Vagina (tissue), 2 donors: ENCODE data around the gene RAB6B. TPM values are rescaled to one million over a fixed set of nuclear protein-coding genes. Genes with fewer than 3 reads are reported as not detected.
A peak's percentile ranks its signal among the peaks of the same experiment; 100 is the strongest.

Experiments used
- DNase-seq, 2 donors: peaks; one replicate each; pipeline ENCODE4 v3.0.0-alpha.2; 2017; ENCODE audit errors: extremely low spot score in 2 of 2
- H3K27ac ChIP-seq: fragments of 200-600 bp; sonication (generic); one replicate; pipeline ENCODE4 v1.5.1; 2019
- H3K27me3 ChIP-seq: fragments of 200-600 bp; sonication (generic); one replicate; pipeline ENCODE4 v1.5.1; 2019
- H3K36me3 ChIP-seq, 2 donors: fragments of 200-600 bp; sonication (generic); one replicate each; pipeline ENCODE4 v1.5.1; 2017 to 2019
- H3K4me1 ChIP-seq: fragments of 200-600 bp; sonication (generic); one replicate; pipeline ENCODE4 v1.5.1; 2019
- H3K4me3 ChIP-seq, 2 donors: fragments of 200-600 bp; sonication (generic); 1 replicate in 1 of 2; 2 replicates in 1 of 2; pipeline ENCODE4 v1.5.1; 2016 to 2019
- H3K9me3 ChIP-seq: fragments of 200-600 bp; sonication (generic); one replicate; pipeline ENCODE4 v1.5.1; 2019
- POLR2A ChIP-seq, 2 donors: fragments of 450-650 bp; IDR thresholded peaks; one replicate each; pipeline ENCODE4 v1.6.1; 2017; ENCODE audit warnings: antibody characterized with exemption in 2 of 2, mild to moderate bottlenecking in 2 of 2, moderate library complexity in 2 of 2
- POLR2AphosphoS5 ChIP-seq, 2 donors: sonication (generic); formaldehyde crosslinking; IDR thresholded peaks; one replicate each; pipeline ENCODE4 v1.9.0; 2017; ENCODE audit warnings: antibody characterized with exemption in 2 of 2, mild to moderate bottlenecking in 2 of 2, low read depth in 1 of 2; ENCODE audit not compliant: insufficient read depth in 1 of 2
- intact Hi-C: fragments of 100-400 bp; cut with DNase I; formaldehyde crosslinking; loops from one replicate; pipeline ENCODE4 v1.15.1; 2023
- total RNA-seq: library from RNA; depleted of rRNA; stranded (reverse); fragments of >200 nt; gene quantifications from one replicate; pipeline ENCODE4 v1.2.3, GENCODE V29; 2016
- TF ChIP-seq, protein P1 (sequence below), 3 experiments: fragments of 450-650 bp in 2 of 3; fragments of 200-600 bp in 1 of 3; sonication (generic) in 1 of 3; IDR thresholded peaks; one replicate each; pipeline ENCODE4 v1.5.1; 2017 to 2019; ENCODE audit warnings: antibody characterized with exemption in 3 of 3, mild to moderate bottlenecking in 2 of 3, moderate library complexity in 2 of 3

Gene RAB6B
- total RNA-seq, 1 donor from 2014 or later = 3.7 TPM

GRCh38 chr3:133887803-133888703 lies 7.6 kb downstream of the RAB6B start:
- Histone ChIP-seq H3K9me3 (no peaks in the 10 kb centered on the region), H3K27me3 (no peaks in the 10 kb centered on the region), H3K36me3 (no peaks in the 10 kb centered on the region), H3K4me3 (no peak overlapping the region), H3K4me1 (no peaks in the 10 kb centered on the region), H3K27ac (no peak overlapping the region)
- intact Hi-C loops = no loop called here
- no peak for TF ChIP-seq POLR2A (IDR thresholded peaks at IDR 0.05)
- TF ChIP-seq, protein P1, sequence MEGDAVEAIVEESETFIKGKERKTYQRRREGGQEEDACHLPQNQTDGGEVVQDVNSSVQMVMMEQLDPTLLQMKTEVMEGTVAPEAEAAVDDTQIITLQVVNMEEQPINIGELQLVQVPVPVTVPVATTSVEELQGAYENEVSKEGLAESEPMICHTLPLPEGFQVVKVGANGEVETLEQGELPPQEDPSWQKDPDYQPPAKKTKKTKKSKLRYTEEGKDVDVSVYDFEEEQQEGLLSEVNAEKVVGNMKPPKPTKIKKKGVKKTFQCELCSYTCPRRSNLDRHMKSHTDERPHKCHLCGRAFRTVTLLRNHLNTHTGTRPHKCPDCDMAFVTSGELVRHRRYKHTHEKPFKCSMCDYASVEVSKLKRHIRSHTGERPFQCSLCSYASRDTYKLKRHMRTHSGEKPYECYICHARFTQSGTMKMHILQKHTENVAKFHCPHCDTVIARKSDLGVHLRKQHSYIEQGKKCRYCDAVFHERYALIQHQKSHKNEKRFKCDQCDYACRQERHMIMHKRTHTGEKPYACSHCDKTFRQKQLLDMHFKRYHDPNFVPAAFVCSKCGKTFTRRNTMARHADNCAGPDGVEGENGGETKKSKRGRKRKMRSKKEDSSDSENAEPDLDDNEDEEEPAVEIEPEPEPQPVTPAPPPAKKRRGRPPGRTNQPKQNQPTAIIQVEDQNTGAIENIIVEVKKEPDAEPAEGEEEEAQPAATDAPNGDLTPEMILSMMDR (IDR thresholded peaks at IDR 0.05) = no peak
- TF ChIP-seq POLR2AphosphoS5 (IDR thresholded peaks at IDR 0.05; ENCODE audit: insufficient read depth in 1 of 2, low read depth in 1 of 2) = no peak
- DNase-seq = peak; percentile 74 to 91

GRCh38 chr3:133887074-133887802 lies 8.4 kb downstream of the RAB6B start:
- peak; percentile 54 to 94 for DNase-seq

DNA sequence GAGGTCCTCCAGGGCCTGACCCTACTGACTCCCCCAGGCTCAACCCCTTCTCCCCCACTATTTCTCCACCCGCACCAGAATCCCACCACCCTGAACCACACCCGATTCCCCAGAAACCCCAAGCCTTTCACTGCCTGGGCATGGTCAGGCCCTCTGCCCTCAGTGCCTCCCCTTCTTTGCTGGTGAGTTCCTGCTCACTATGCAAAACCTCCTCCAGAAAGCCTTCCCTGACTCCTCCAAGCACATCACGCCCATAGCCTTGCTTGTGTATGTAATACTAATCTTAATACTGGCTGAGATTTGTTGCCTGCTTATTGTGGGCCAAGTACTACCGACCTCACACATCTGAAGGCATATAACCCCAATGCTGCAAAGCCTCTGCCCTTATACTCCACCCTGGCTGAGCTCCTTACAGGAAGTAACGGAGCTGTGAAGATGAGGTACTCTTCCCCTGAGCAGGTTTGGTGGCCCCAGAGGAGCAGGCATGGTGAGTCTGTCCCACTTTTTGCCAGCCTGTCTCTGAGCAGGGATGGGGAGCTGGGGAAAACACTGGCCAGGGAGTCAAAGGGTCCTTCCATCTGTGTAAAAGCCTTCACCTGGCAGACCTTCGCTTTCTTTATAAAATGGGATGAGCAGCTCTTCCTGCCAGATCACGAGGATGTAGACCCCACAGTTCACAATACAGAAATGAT lies 9.5 kb downstream of the RAB6B start:
- Histone ChIP-seq H3K27ac (no peak overlapping the region), H3K27me3 (no peaks in the 10 kb centered on the region), H3K36me3 (no peaks in the 10 kb centered on the region), H3K4me1 (no peaks in the 10 kb centered on the region), H3K9me3 (no peaks in the 10 kb centered on the region), H3K4me3 (no peak overlapping the region)
- TF ChIP-seq POLR2AphosphoS5 (IDR thresholded peaks at IDR 0.05; ENCODE audit: insufficient read depth in 1 of 2, low read depth in 1 of 2) (no peak), POLR2A (IDR thresholded peaks at IDR 0.05) (no peak)
- TF ChIP-seq, protein P1 (IDR thresholded peaks at IDR 0.05) = no peak
- DNase-seq = peak; percentile 72 to 74
- intact Hi-C loops = no loop called here

More at GRCh38 chr3:133887074-133887802, 8.4 kb downstream of the RAB6B start:
- Histone ChIP-seq H3K4me1 (no peaks in the 10 kb centered on the region), H3K4me3 (no peak overlapping the region), H3K27ac (no peak overlapping the region), H3K27me3 (no peaks in the 10 kb centered on the region), H3K9me3 (no peaks in the 10 kb centered on the region), H3K36me3 (no peaks in the 10 kb centered on the region)
- intact Hi-C loops = no loop called here
- TF ChIP-seq POLR2AphosphoS5 (IDR thresholded peaks at IDR 0.05; ENCODE audit: insufficient read depth in 1 of 2, low read depth in 1 of 2) (no peak), POLR2A (IDR thresholded peaks at IDR 0.05) (no peak)
- TF ChIP-seq, protein P1 (IDR thresholded peaks at IDR 0.05) = no peak

DNA sequence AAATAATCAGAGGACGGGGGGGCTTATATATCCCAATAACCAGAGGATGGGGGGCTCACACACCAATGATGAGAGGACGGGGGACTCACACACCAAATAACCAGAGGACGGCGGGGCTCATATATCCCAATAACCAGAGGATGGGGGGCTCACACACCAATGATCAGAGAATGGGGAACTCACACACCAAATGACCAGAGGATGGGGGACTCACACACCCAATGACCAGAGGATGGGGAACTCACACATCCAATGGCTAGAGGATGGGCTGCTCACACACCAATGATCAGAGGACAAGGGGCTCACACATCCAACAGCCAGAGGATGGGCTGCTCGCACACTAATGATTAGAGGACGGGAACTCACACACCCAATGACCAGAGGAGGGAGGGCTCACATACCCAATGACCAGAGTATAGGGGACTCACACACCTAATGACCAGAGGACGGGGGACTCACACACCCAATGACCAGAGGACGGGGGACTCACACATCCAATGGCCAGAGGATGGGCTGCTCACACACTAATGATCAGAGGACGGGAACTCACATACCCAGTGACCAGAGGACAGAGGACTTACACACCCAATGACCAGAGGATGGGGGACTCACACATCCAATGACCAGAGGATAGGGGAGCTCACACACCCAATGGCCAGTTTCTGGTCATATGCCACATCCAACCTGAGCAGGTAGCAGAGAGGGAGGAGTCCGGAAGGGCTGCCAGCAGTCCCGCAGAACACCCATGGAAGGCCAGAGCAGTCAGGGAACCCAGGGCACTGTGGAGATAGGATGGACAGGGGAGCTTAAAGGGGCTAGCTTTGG lies 10.6 kb downstream of the RAB6B start:
- intact Hi-C loops = no loop called here
- H3K36me3 ChIP-seq = no peaks in the 10 kb centered on the region
- TF ChIP-seq, protein P1 (IDR thresholded peaks at IDR 0.05) = no peak
- TF ChIP-seq POLR2A (IDR thresholded peaks at IDR 0.05) (no peak), POLR2AphosphoS5 (IDR thresholded peaks at IDR 0.05; ENCODE audit: insufficient read depth in 1 of 2, low read depth in 1 of 2) (no peak)
- no peak overlapping the region for H3K27ac ChIP-seq
- no peak overlapping the region for H3K4me3 ChIP-seq
- H3K4me1 ChIP-seq = no peaks in the 10 kb centered on the region
- DNase-seq = peak; percentile 74 to 78
- H3K9me3 ChIP-seq = no peaks in the 10 kb centered on the region
- no peaks in the 10 kb centered on the region for H3K27me3 ChIP-seq
